NT2/D1 (cell line): ENCODE measurements around the gene NABP2.
"Not testable (repeated sequence)": the region's sequence is repeated elsewhere in the genome, so short reads cannot be mapped to it uniquely, and the experiment has no call there.

Experiments used
- DNase-seq: peaks from one replicate; pipeline ENCODE4 v3.0.0-alpha.2; 2011; ENCODE audit warnings: low read depth, low spot score
- H3K27me3 ChIP-seq: 2 replicates; pipeline ENCODE4 v1.6.0; 2011; ENCODE audit warnings: mild to moderate bottlenecking; ENCODE audit not compliant: insufficient read length, insufficient read depth
- H3K36me3 ChIP-seq: 2 replicates; pipeline ENCODE4 v1.6.1; 2011; ENCODE audit warnings: mild to moderate bottlenecking, low read length, mixed read lengths; ENCODE audit not compliant: insufficient read depth, insufficient read length
- H3K4me1 ChIP-seq: 2 replicates; pipeline ENCODE4 v1.5.1; 2011; ENCODE audit not compliant: insufficient read depth, insufficient read length
- H3K4me3 ChIP-seq: 2 replicates; pipeline ENCODE4 v1.5.1; 2011; ENCODE audit warnings: low read depth; ENCODE audit not compliant: insufficient read length
- H3K9ac ChIP-seq: 2 replicates; pipeline ENCODE4 v1.6.0; 2011; ENCODE audit warnings: low read depth; ENCODE audit not compliant: insufficient read length
- H3K9me3 ChIP-seq: 2 replicates; pipeline ENCODE4 v1.5.1; 2011; ENCODE audit warnings: mild to moderate bottlenecking, low read length; ENCODE audit not compliant: insufficient read depth
- SUZ12 ChIP-seq: IDR thresholded peaks from 2 replicates; pipeline ENCODE4 v1.6.1; 2011; ENCODE audit not compliant: insufficient read length, insufficient read depth; ENCODE audit errors: extremely low read depth
- YY1 ChIP-seq: IDR thresholded peaks from 2 replicates; pipeline ENCODE4 v1.6.1; 2011; ENCODE audit not compliant: insufficient read length, insufficient read depth
- ZNF274 ChIP-seq: IDR thresholded peaks from 2 replicates; pipeline ENCODE4 v1.6.1; 2011; ENCODE audit warnings: mild to moderate bottlenecking, low read depth, low read length

Gene NABP2

GRCh38 chr12:56266693-56267442, 42.7 kb downstream of the NABP2 start, which contains the start of gene COQ10A:
Gene COQ10A, plus strand, starts transcription at chr12:56266942. Its CDS starts 177 bp downstream, at chr12:56267119.
- H3K27me3 ChIP-seq = no peaks in the 10 kb centered on the region
- TF ChIP-seq ZNF274 = no peak
- no peak for TF ChIP-seq SUZ12
- TF ChIP-seq YY1 = no peak

GRCh38 chr12:56267443-56268071, 43.4 kb downstream of the NABP2 start:
- no peaks in the 10 kb centered on the region for H3K27me3 ChIP-seq
- no peaks in the 10 kb centered on the region for H3K9me3 ChIP-seq
- H3K4me1 ChIP-seq = no peaks in the 10 kb centered on the region
- H3K36me3 ChIP-seq = peaks cover 34% of the 10 kb centered on the region
- DNase-seq = no peak
- H3K4me3 ChIP-seq = peak overlapping the region; percentile 86
- peak overlapping the region; percentile 91 for H3K9ac ChIP-seq
- no peak for TF ChIP-seq YY1
- TF ChIP-seq SUZ12 = no peak

More at GRCh38 chr12:56266693-56267442, 42.7 kb downstream of the NABP2 start, which contains the start of gene COQ10A:
- H3K36me3 ChIP-seq = peaks cover 27% of the 10 kb centered on the region
- H3K4me3 ChIP-seq = peak within 1 kb of the TSS; percentile 86
- H3K9ac ChIP-seq = peak within 1 kb of the TSS; percentile 91
- peak; percentile 84 for DNase-seq
- no peaks in the 10 kb centered on the region for H3K9me3 ChIP-seq
- H3K4me1 ChIP-seq = no peaks in the 10 kb centered on the region

- H3K4me3 ChIP-seq = no peak overlapping the region
- DNase-seq = no peak
- H3K4me1 ChIP-seq = no peaks in the 10 kb centered on the region
- peaks cover 67% of the 10 kb centered on the region for H3K36me3 ChIP-seq
- no peak overlapping the region for H3K9ac ChIP-seq
- H3K9me3 ChIP-seq = no peaks in the 10 kb centered on the region
- no peaks in the 10 kb centered on the region for H3K27me3 ChIP-seq
- TF ChIP-seq SUZ12 (no peak), ZNF274 (no peak), YY1 (no peak)
Observed at GRCh38 chr12:56271031-56271430, 46.9 kb downstream of the NABP2 start.

- not testable (repeated sequence) for H3K9me3 ChIP-seq, H3K4me1 ChIP-seq, H3K27me3 ChIP-seq, DNase-seq, H3K9ac ChIP-seq, H3K4me3 ChIP-seq
- peaks cover 75% of the 10 kb centered on the region for H3K36me3 ChIP-seq
Observed at GRCh38 chr12:56272468-56272867, 48.3 kb downstream of the NABP2 start.

GRCh38 chr12:56274299-56274698, 50.2 kb downstream of the NABP2 start:
- H3K4me1 ChIP-seq = no peaks in the 10 kb centered on the region
- H3K9me3 ChIP-seq = no peaks in the 10 kb centered on the region
- H3K27me3 ChIP-seq = no peaks in the 10 kb centered on the region
- no peak for TF ChIP-seq YY1
- TF ChIP-seq SUZ12 = no peak
- no peak for TF ChIP-seq ZNF274
- no peak overlapping the region for H3K4me3 ChIP-seq
- H3K36me3 ChIP-seq = peaks cover 88% of the 10 kb centered on the region
- H3K9ac ChIP-seq = no peak overlapping the region
- DNase-seq = no peak

GRCh38 chr12:56278905-56279304, 54.8 kb downstream of the NABP2 start:
- Histone ChIP-seq H3K9ac (no peak overlapping the region), H3K27me3 (no peaks in the 10 kb centered on the region), H3K4me3 (no peak overlapping the region), H3K4me1 (no peaks in the 10 kb centered on the region), H3K9me3 (no peaks in the 10 kb centered on the region), H3K36me3 (peaks cover 87% of the 10 kb centered on the region)
- no peak for DNase-seq
- TF ChIP-seq SUZ12 (no peak), ZNF274 (no peak), YY1 (no peak)
